Stimulated activated CD4-positive, alpha-beta T cell treated with anti-CD3 and anti-CD28 coated beads, Interleukin-4, amount 100 ng/mL, for 1 hour (primary cell): Measurements from ENCODE around the gene ACTL8.

Experiments
- DNase-seq: peaks from one replicate; pipeline ENCODE4 v3.0.0-alpha.2; 2020

ACTL8 gene

DNA sequence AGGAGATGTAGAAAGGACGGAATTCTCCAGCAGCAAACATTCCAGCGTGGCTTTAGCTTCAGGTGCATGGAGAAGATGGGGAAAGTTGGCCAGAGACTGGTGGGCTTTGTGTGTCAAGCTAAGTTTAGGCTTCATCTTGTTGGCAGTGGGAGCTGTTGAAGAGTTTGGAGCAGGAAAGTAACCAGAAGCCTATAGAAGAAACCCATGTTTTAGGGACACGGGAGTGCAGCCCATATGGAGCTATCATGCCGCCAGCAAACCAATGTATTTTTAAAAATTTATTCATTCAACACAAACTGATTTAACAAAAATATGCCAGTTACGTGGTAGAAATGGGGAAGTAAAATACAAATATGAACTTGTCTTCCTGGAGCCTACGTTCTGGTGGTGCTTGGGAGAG is 53.7 kb downstream of the ACTL8 start:
- DNase-seq, result no peak

- no peak for DNase-seq
Observed at GRCh38 chr1:17810668-17811067, 55.5 kb downstream of the ACTL8 start.

GRCh38 chr1:17816511-17816910 is 61.4 kb downstream of the ACTL8 start:
- DNase-seq, result no peak

DNA sequence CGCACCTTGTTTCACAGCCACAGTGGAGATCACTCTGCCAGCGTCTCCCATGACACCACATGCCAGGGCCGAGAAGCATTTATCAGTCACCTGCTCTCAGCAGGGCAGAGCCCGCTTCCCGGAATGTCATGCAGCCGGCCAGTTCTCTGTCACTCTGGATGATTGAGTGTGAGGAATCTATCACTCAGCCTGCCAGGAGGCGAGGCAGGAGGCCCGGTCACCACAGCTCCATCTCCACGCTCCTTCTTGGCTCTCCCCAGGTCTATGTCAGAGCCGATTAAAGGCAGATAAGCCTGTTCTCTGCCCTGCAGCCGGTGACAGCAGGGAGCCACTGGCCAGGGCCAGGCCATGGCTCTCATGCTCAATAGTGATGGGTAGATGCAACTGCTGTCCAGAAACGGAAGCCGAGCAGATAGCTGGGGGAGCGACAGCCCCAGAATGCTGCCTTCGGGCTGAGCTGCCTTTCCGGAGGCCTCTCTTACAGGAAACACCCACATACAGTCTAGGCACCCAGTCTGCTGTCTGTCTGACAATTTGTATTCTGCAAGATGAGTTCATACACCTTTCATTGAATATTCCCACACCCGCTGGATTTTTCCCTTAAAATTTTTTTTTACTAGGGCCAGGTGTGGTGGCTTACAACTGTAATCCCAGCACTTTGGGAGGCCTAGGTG is 64.1 kb downstream of the ACTL8 start:
- DNase-seq, result no peak

DNA sequence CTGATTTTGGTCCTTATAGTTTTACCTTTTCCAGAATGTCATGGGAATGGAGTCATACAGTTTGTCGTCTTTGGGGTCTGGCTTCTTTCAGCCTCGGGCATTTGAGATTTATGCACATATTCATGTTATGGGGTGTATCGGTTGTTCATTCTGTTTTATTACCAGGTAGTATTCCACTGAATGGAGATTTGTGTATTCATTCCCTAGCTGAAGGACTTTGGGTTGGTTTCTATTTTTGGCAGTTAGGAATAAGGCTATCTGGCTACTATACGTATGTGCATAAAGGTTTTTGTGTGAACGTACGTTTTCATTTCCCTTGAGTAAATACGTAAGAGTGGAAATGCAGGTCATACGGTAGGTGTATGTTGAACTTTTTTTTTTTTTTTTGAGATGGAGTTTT is 65.1 kb downstream of the ACTL8 start:
- DNase-seq, result no peak

- no peak for DNase-seq
Observed at GRCh38 chr1:17822741-17823426, 67.8 kb downstream of the ACTL8 start.

DNA sequence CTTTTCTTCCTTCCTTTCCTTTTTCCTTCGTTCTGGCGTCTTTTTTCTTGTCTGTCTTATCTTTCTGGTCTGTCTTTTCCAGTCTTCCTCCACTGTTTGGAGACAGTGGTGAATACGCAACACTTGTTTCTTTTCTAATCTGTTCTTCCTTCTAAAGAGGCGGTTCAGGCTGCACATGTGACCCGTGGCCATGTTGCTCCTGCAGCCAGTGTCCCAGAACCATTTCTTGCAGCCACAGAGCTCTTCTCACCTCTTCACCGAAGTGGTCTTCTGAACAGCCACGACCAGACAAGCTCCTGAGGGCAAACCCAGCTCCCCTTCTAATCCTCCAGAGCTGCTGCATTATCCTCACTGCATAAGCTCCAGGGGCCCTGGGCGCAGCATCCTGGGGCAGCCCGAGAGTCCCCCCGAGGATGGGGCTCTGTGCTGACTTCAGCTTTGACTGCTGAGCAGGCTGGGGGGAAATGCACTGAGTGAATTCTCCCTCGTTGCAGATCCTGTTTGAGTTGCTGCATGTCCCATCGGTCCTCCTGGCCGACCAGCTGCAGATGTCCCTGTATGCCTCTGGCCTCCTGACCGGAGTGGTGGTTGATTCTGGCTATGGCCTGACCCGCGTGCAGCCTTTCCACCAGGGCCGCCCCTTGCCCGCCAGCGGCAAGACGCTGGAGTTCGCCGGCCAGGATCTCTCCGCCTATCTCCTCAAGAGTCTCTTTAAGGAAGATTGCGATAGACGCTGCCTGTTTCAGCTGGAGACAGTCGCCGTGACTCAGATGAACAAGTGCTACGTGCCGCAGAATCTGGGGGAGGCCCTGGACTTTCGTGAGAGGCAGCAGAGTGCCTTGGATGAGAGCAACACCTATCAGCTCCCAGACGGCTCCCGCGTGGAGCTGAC is 70.4 kb downstream of the ACTL8 start:
- DNase-seq, result no peak

DNA sequence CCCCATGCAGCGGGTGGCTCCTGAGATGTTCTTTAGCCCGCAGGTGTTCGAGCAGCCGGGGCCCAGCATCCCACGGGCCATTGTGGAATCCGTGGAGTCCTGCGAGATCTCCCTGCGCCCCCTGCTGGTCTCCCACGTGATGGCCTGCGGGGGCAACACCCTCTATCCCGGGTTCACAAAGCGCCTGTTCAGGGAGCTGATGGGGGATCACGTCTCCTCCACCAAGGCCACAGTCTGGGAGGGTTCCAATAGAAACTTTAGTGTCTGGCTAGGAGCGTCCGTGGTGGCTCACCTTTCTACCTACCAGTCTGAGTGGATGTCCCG is 71.0 kb downstream of the ACTL8 start:
- DNase-seq, result peak; percentile 8

GRCh38 chr1:17828991-17829390 is 73.9 kb downstream of the ACTL8 start:
- DNase-seq, result no peak

DNA sequence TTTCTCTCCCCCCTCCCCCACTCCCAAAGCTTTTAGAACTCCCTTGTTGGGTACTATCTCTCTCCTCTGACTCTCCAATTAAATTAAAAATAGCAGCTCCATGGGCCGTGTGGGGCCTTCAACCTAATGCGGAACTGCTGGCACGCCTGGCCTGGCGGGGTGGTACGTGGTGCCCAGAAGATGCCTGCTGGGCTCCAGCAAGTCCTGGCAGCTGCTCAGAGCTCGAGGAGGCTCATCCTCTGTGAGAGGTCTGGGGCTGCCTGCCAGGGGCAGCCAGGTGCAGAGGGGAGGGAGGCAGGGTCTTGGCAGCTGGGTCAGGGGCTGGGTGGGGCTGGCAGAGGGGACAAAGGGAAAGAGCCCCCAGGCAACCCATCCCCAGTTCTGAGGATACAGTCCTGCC is 74.4 kb downstream of the ACTL8 start:
- DNase-seq, result no peak

DNA sequence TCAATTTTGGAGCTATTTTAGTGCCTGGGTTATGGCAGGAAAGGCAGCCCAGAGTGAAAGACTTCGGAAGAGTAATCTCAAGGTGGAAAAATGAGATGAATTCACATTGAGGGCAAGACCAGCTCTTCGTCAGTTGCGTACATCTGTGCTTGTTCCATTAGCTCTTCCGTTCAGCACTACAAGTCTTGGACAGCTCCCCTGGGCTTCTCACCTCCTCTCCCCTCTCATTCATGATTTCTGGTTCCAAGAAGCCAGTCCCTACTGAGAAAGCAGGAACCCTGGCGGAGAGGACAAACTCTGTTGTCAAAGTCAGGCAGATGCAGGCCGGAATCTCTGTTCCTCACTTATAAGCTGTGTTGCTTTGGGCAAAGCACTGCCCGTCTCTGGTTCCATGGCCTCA is 76.5 kb downstream of the ACTL8 start:
- DNase-seq, result no peak

DNA sequence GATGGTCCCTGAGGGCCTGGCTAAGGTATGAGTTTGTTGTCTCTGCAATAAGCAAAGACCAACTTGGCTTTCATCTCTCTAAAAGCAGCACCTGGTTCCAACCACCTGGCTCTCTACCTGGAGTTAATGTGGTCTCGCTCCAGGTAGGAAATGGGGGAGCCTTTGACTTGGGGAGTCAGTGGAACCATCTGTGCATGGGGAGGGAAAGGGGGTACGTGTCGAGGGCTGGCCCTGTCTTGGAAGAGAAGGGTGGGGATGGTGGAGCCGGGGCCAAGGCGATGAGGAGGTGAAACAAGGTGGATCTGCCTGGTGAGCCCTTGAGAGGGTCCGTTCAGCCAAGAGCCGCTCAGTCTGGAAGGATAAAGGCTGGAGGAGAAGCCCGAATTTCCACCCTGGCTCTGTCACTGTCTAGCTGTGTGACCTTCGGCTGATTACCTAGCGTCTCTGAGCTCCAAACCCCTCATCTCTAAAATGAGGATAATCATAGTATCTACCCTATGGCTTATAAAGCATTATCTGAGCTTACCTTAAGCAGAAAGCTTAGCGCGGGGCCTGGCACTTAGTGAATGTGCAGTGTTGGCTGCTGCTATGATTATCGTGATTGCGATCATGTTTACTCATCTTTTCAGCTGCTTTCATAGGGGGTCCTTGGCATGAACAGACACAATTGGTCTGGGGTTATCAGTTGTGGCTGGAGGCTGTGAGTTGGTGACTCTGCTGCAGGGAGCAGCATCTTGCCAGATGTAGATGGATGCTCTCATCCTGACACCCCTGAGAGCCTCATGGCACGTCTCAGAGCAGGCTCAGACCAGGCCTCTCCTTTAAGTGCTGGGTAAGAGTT is 78.7 kb downstream of the ACTL8 start:
- no peak for DNase-seq

GRCh38 chr1:17834561-17835100 is 79.5 kb downstream of the ACTL8 start:
- DNase-seq, result no peak

DNA sequence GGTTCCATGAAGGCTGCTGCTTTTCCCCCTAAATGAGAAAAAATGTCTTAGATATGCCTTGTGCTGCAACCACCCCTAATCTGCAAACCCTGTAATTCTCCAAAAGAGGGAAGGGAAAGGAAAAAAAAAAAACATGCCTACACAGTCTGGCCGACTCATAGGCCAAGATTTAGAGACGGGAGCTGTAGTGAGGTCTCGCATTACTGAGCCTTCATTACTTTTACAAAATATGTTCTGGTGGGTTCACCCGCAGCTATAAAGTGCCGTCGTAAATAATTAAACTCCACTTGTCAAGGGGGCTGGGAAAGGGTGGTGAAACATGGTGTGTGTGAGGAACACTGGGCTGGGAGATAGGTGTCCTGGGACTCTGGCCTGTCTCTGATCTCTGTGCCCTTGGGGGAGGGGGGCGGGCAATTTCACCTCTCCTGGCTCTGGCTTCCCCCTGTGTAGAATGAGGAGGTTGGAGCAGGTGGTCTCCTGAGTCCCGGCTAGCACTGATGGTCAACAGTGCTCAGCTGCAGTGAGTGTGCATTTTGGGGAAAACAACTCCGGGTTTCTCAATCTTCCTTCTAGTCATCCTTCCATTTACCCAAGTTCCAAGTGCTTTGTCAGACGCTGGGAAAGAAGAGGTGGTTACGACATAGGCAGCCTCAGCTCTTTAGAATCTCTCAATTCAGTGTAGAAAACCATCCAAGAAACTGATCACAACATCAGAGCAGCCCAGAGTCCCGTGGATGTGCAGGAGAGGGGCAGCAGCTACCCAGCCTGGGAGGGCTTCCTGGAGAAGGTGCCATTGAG is 82.3 kb downstream of the ACTL8 start:
- DNase-seq, result no peak

GRCh38 chr1:17839641-17840196 is 84.6 kb downstream of the ACTL8 start:
- DNase-seq, result no peak

DNA sequence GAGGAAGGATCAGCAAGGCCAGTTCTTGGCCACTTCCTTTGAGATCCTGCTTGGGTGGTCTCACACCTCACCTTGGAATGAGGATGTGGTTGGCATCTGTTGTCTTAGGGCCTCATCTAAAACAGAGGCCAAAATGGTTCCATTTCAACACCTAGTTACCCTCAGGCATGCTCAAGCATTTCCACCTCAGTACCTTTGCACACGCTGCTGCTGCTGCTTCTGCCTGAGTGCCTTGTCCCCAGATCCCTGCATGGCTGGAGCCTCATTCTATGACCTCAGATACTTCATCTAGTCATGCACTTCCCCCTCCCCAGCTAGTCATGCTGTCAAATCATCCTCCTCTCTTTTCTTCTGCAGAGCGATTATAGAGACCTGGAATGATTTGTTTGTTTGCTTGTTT is 86.8 kb downstream of the ACTL8 start:
- DNase-seq, result no peak

GRCh38 chr1:17842686-17843085 is 87.6 kb downstream of the ACTL8 start:
- DNase-seq, result no peak

DNA sequence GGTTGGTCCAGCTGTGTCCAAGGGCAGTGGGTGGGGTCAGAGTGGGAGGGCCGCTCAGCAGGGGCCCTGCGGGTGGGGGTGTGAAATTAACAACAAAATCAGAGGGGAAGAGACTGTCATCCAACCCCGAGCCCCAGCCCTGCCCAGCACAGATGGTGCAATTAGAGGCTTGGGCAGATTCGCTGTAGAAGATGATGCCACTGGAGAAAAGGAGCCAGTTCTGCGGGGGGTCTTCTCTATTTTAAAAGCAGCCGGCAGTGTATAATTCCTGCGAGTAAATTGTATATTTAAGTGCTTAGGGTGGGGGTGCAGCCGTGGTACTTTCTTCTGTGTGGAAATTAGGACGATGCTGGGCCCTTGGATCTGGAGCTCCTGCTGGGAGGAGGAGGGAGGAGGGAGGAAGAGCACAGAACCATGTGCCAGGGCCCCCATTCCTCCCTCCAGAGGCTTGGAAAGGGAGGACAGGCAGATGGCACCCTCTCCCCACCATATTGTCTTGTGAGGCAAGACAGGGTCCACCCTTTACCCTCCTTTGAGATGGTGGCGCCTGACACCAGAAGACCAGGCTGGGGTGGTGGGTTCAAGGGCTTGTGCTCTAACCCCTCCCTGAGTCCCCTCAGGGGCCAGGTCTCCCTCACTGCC is 89.2 kb downstream of the ACTL8 start:
- no peak for DNase-seq

DNA sequence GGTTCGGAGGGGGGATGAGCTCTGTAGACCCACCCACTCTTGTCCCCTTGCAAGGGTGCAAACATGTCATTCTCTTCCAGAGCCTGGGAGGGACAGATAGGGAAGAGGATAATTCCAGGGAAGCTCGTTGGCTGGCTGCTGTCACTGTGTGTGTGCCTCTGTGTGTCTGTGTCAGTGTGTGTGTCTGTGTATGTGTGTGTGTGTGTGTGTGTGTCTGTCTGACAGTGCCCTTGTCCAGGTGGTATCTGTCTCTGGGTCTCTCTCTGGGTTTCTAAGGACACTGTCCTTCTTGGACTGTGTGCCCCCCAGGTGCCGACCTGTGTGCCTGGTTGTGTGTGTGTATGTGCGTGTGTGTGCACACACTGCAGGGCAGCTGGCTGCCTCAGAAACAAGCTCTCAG is 90.5 kb downstream of the ACTL8 start:
- no peak for DNase-seq

GRCh38 chr1:17846341-17846740 is 91.2 kb downstream of the ACTL8 start:
- DNase-seq, result no peak

GRCh38 chr1:17847111-17847510 is 92.0 kb downstream of the ACTL8 start:
- no peak for DNase-seq
